NCI-H1105 (cell line): Measurements from ENCODE around the gene CACNG4.
"Not testable (repeated sequence)": the region's sequence is repeated elsewhere in the genome, so short reads cannot be mapped to it uniquely, and the experiment has no call there.

ENCODE experiments used
- DNase-seq: peaks from one replicate; lab custom pipeline; 2025; lab: John Stamatoyannopoulos, UW

CACNG4 gene

DNA sequence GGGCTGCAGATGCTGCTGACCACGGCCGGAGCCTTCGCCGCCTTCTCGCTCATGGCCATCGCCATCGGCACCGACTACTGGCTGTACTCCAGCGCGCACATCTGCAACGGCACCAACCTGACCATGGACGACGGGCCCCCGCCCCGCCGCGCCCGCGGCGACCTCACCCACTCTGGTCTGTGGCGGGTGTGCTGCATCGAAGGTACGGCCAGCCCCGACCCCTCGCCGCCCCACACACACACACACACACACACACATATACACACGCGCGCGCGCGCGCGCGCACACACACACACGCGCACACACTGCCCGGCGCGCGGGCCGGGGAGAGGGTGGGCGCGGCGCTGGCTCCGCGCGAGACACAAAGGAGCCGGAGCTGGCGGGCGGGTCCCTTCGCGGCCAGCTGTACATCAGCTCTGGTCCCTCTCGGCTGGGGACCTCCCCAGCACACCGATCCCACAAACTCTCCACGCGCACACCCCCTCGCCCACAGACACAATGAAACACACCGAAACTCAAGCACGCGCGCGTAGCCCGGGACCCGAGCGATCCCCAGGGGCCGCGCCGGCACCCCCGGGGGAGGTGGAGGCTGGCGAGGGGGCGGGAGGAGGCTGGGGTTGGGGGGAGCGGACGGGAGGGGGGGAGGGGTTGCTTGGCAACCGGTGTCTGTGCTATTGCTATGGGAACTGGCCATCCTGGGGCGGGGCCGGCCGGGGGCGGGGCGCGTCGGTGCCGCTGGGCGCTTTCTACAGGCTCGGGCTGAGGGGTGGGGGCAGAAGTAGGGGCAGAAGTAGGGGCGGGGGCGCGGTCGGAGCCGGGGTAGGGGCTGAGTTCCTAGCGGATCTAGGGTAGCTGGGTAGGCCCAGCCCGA lies 658 bp downstream of the CACNG4 start:
- peak; percentile 60 for DNase-seq

DNA sequence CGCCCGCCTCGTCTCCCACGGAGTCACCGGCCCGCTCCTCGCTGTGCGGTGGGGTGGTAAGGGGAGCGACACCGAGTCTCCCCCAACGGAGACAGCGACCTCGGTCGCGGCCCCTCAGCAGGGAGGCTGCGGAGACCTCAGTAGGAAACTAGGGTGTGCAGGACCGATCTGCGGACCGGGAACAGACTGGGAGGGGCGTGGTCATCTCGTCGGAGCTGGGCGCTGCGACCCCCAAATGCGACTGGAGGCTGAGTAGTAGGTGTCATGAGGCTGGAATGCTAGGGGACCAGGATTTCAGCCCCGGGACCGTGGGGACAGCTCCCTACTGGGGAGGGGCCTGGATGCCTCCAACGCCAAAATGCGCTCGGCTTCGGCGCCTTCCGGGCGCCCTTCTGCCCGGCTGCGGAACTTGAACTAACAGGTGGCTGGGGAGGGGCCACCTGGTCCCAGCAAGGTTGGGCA lies 1.3 kb downstream of the CACNG4 start:
- DNase-seq = peak; percentile 31

DNA sequence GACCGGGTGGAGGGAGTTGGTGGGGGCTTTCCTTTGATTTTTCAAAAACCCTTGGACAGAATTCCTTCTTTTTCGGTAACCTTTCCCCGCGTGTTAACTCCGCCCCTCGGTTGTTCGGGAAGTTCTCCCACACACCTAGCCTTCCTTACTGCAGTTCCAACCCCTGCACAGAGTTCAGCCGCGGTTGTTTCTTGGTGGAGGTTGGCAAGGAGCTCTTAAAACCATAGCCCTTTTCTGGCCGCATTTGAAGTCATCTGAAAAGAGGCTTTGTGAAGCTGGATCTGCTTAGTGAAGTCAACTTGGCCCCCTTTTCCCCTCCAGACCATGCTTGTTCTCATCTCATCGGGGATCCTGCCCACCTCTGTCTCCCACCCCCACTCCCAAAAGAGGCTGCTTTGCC lies 1.8 kb downstream of the CACNG4 start:
- no peak for DNase-seq

DNA sequence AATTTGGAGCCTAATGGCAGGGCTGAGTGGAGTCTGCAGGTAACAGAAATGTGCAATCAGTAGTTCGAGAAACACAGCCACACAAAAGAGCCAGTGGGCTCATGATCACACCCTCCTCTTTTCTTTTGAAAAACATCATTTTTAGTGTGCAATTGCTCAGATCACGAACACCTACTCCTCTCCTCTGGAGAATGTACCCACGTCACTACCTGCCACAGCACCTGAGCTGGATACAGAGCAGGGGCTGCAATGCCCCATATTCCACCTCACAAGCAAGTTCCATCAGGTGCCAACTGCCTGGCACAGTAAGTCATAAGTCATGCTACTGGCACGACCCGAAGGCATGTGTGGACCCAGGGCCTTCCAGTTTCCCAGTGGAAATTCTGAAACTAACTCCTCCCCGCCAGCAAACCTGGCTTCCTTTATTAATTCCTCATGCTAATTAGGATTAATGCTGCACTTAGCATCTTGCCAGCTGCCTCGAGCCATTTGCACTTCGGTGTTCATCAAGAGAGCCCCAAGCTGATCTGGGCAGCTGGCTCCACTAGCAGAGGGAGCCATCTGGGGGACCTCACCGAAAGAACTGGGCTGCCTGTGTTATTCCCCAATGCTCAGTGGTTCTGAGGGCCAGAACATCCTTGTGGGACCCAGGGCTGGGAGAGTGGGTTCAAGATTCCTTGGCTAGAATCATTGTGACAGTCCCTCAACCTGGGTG lies 2.4 kb downstream of the CACNG4 start:
- no peak for DNase-seq

DNA sequence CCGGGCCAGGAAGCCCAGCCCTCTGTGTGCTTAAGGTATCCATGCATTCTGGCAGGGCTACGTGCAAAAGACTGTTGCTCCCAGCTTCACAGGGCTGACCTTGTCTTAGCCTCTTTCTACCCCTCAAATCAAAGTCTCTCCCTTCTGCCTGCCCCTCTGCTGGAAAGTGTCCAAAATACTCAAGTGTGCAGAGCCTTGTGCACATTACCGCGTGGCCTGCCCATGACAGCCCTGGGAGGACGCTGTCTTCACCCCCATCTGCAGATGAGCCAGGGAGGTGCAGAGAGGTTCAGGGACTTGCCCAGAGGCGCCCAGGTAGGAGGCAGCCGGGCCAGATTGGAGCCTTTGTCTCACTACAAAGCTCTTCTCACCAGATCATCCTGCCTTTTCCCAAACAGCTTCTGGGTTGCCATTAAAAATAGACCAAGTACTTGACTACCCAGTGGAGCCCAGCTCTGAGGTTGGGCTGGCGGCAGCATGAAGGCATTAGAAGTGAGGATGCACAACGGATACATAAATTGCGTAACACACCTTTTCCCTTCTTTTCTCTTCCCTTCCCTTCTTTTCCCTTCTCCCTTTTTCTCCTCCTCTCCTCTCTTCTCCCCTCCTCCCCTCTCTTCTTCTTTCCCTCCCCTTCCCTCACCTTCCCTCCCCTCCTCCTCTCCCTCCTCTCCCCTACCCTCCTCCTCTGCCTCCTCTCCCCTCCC lies 3.5 kb downstream of the CACNG4 start:
- no peak for DNase-seq

DNA sequence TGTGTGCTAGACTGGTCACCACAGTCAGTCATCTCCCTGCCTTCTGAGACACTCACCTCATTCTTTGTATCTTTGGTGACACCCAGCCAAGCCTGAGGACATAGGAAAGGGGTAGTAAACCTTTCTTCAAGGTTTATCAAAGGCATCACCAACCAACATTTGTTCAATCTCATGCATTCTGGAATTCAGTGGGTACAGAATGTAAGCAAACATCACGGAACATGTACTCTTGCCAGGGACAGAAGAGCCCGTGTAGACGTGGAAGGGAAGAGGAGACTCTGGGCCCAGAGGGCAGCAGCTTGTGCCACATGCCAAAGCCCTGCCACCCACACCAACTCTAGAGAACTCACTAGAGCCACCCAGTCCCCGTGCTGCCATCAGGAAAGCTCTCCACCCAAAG lies 4.4 kb downstream of the CACNG4 start:
- no peak for DNase-seq

DNA sequence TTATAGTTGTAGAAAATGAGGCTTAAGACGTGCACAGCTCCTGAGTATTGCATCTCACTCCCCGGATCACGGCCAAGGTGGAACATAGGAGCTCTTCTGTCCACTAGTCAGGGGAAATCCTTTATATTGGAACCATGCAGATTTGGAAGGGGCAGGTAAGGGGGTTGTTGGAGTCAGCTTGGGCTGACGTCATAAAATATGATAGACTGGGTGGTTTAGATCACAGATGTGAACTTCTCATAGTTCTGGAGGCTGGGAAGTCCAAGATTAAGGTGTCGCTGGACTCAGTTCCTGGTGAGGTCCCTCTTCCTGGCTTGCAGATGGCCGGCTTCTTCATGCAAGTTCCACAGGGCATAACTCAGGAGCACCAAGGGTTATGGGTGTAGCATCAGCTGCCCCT lies 5.6 kb downstream of the CACNG4 start:
- no peak for DNase-seq

DNA sequence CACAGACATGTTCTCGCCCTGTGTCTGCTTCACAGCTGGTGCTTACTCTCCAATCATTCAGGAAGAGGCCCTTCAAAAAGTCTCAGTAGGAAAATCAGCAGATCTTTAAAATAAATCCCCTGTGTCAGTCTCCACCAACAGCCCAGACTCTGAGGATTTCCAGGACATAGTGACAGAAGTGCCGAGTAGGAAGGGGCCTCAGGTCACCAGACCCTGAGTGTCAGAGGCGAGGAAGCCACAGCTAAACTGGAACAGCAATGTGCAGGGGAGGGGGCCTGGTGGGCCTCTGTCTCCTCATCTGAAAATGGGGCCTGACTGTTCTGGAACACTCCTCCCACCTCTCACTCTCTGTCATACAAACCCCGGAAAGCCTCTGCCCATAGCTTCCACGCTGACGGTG lies 6.3 kb downstream of the CACNG4 start:
- DNase-seq = no peak

DNA sequence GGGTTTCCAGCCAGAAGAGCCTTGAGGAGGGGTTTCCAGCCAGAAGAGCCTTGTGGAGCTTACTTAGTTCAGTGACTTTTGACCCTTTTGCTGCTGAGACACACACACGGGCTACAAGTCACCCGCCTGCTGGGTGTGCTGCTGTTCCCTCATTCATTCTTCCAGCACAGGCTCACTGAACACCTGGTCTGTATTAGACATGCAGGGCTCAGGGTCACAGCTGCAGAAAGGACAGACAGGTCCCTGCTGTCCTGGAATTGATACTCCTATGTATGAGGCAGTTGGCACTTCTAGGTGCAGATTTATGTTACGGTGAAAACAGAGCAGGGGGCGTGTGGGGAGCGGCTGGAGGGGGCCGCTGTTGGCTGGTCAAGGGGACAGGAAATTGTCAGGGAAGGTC lies 6.8 kb downstream of the CACNG4 start:
- no peak for DNase-seq

DNA sequence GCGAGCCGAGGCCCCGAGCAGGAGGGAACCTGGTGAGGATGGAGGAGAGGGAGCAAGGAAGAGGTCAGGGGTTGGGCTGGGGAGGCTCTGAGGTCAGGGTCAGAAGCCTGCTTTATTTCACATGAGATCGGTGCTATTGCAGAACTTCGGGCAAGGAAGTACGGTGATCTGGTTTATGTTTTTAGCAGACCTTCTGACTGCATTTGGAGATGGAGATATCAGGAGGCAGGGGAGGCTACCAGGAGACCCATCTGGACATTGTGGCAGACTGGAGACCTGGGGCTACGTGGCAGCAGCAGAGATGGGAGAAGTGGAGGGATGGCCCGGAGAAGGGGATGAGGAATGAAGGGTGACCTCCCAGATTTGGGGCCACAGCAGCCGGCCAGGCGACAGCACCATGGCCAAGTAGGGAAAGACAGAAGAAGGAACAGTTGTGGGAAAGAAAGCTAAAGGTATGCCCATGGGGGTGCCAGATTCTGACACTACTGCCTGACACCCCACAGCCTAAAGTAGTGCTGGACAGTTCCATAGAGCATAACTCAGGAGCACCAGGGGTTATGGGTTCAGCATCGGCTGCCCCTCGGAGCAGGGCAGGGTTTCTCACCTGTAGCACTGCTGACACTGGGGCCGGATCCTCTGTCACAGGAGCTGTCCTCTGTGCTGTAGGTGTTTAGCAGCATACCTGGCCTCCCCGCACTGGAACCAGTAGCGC lies 7.4 kb downstream of the CACNG4 start:
- no peak for DNase-seq

DNA sequence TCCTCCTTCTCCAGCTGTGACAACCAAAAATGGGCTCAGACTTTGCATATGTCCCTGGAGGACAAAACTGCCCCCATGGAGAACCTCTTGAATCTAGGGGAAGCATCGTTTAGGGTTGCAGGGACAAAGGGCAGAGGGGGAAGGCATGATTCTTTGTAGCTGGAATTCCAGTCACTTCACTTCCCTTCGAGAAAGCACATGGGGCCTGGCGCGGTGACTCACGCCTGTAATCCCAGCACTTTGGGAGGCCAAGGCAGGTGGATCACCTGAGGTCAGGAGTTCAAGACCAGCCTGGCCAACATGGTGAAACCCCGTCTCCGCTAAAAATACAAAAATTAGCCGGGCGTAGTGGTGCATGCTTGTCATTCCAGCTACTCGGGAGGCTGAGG lies 7.9 kb downstream of the CACNG4 start:
- not testable (repeated sequence) for DNase-seq

DNA sequence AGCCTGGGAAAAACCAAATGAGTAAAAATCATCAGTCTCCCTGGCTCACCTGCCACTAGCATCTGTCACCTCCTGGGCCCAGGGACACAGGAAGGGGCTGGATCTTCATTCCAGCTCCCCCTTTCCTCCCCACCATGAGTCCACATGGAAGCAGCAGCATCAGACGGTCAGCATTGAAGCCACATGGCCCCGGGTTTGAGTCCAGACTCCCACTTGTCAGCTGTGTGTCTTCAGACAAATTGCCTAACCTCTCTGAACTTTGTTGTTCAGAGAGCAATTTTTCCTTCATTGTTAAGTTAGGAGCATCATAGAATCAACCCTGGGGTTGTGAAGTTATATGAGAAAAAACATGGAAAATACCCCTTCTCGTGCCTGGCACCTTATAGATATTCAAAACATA lies 10.7 kb downstream of the CACNG4 start:
- DNase-seq = no peak

DNA sequence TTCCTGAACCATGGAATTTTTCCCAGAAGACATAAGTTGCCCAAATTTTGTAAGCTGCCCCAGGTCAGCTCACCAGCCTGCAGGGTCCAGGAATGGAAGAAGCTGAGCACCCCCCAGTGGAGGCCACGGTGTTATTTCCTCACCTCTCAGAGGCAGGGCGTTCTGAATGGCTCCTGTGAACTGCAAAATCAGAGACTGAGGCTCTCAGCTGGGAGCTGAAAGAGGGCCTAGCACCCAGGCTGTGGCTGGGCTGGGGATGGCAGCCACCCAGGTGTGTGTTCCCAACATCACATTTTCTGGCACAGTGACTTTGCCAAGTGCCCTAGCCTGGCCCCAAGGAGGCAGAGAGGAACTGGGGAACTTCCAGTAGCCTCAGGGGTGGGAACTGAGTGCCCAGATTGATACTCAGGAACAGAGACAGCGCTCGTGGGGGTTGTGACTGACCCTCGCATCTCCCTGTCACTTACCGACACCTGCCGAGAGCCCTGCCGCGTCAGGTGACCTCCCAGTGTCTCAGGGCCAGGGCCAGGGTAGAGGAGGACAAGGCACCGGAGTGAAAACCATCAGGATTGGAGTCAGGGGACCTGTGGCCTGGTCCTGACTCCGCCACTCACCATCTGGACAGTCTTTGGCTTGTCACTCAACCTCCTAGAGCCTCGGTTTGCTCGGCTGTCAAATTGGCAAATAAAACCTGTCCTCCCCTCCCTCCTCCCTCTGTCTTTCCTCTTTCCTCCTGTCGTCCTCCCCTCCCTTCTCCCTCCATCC lies 11.3 kb downstream of the CACNG4 start:
- no peak for DNase-seq

DNA sequence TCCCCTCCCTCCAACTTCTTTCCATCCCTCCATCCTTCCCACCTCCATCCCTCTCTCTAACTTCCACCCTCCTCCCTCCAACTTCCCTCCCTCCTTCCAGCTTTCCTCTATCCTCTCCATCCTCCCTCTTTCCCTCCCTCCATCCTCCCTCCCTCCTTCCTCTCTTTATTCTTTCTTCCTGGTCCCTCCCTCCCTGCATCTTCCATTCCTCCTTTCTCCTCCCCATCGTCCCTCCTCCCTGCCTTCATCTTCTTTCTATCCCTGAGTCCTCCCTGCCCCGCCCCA lies 11.8 kb downstream of the CACNG4 start:
- DNase-seq = no peak

DNA sequence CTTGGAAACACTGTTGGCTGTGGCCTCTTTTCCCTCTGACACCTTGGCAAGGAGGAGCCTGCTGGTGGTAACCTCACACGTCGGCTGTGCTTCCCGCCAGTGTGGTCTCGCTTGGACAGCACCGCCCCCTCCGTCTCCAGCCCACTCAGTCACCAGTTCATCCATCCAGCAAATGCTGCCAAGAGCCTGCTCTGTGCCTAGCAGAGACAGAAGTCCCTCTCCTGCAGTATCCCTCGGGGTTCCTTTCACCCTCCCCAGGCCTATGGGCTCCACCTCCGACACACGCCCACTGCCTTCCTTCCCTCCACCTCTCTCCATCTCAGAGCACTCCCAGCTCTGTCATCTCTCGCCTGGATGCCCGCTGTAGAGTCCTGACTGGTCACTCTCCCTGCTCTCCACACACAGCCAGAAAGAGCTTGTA lies 12.3 kb downstream of the CACNG4 start:
- no peak for DNase-seq

DNA sequence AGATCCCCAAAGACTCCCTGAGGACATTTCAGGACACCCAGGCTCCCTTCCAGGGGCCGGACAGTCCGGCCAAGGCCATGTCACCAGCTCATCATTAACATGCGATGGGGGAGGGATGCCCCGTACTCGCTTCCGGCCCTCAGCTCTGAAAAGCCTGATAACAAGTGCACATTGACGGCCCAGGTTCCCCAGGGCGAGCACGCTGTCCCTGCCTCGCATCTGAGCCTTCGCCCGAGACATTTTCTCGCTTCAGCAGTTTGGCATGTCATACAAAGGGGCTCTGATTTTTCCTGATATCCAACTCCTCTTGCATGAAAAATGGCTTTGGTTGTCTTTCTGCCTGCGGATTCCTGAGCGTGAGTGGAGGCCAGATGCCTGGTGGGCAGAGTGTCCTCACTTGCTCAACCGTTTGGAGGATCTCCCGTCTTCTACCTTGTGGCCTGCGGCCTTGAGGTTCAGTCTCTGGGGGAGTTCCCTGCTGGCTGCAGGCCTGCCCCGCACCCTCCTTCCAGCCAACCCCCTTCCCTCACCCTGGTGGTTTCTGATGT lies 14.1 kb downstream of the CACNG4 start:
- no peak for DNase-seq

DNA sequence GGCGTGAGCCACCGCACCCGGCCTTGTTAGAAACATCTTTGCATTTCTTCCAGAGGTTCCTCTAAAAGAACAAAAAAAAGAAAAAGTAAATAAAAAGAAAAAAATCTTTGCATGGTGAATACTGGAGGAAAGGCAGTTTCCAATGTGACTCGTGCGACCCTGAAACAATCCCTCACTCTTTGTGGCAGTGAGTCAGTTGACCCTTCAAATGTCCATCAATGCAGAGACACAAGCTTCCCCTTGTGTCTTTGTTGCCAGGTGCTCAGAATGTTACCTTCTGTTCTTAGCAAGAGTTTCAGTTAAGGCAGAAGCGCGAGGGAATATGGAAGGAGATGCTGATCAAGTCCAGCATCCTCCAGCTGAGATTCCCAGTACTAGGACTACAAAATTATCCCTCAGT lies 16.4 kb downstream of the CACNG4 start:
- DNase-seq = no peak

DNA sequence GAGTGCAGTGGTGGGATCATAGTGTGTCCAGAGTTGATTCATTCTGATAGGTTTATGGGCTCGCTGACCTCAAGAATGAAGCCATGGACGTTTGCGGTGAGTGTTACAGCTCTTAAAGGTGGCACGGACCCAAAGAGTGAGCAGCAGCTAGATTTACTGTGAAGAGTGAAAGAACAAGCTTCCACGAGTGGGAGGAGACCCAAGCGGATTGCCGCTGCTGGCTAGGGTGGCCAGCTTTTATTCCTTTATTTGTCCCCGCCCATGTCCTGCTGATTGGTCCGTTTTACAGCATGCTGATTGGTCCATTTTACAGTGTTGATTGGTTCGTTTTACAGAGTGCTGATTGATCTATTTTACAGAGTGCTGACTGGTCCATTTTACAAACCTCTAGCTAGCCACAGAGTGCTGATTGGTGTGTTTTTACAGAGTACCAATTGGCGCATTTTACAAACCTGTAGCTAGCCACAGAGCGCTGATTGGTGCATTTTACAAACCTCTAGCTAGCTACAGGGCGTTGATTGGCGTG lies 17.5 kb downstream of the CACNG4 start:
- DNase-seq = no peak

DNA sequence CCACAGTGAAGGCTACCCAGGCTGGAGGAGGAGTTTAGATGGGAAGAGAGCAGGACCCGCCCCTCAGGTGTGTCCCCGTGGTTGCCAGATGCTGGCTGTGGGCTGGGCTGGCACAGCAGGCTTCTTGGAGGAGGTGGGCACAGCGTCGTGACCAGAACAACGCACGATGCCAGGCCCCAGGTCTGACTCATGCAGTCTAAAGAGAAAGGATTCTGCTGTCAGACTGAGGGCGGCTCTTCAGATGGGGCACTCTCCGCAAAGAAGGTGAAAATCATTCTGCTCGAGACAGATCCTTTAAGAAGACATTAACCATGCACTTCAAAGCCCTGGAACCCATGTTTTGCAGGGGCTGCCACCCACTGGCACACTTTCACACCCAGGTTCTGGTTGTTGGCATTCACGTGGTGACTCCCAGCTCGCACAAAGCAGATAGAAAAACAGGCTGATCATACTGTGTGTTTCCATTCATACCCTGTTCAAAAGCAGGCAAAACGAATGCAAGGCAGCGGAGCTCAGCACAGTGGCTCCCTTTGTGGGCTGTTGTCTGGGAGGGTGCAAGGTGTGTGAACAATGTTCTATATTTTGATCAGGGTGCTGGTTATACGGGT lies 19.0 kb downstream of the CACNG4 start:
- no peak for DNase-seq

DNA sequence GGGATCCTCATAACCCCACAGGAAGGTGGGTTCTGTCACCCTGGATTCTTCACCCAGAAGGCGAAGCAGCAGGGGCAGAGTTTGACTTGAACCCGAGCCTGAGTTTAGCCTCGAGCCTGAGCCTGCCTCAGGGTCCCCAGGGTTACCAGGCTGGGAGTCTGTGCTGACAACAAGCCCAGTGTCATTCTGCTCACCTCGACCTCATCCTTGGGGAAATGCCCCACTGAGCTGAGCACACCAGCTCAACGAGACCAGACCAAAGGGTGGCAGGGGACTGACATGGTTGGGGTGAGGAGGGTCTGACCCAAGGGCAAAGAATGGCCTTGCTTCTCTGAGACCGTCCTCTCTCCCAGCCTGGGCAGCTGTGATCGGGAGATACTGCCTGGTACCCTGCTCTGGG lies 20.2 kb downstream of the CACNG4 start:
- no peak for DNase-seq
